OCI-LY3 (cell line): Measurements from ENCODE around the gene TLE5.

Experiments
- H2AFZ ChIP-seq: fragments of 200-600, 300-600 bp; shearing (Covaris generic); 2 replicates; pipeline ENCODE4 v1.6.0; 2014; ENCODE audit warnings: antibody characterized with exemption, low read depth, low read length
- H3K27ac ChIP-seq: fragments of 200-600, 300-600 bp; sonication (generic); 2 replicates; pipeline ENCODE4 v1.5.1; 2014; ENCODE audit warnings: mild to moderate bottlenecking, low read length, moderate library complexity, mixed read lengths
- H3K27me3 ChIP-seq: fragments of 200-600, 300-600 bp; sonication (generic); 2 replicates; pipeline ENCODE4 v1.6.1; 2014; ENCODE audit warnings: low read depth, low read length, mixed read lengths
- H3K36me3 ChIP-seq: fragments of 200-600, 300-600 bp; sonication (generic); replicated peaks from 2 replicates; pipeline ENCODE3; 2014; ENCODE audit warnings: low read depth, low read length, mixed read lengths
- H3K4me1 ChIP-seq: fragments of 300-600, 200-600 bp; sonication (generic); 2 replicates; pipeline ENCODE4 v1.6.1; 2014; ENCODE audit warnings: low read length, mixed read lengths
- H3K4me2 ChIP-seq: fragments of 200-600, 300-600 bp; sonication (generic); 2 replicates; pipeline ENCODE4 v1.6.1; 2014; ENCODE audit warnings: low read length, mixed read lengths
- H3K4me3 ChIP-seq: fragments of 300-600, 200-600 bp; sonication (generic); 2 replicates; pipeline ENCODE4 v1.5.1; 2014; ENCODE audit warnings: antibody characterized with exemption, mild to moderate bottlenecking, low read length, moderate library complexity
- H3K79me2 ChIP-seq: fragments of 300-600, 200-600 bp; shearing (Covaris generic); 2 replicates; pipeline ENCODE4 v1.6.1; 2014; ENCODE audit warnings: mild to moderate bottlenecking, low read length, mixed read lengths
- H3K9ac ChIP-seq: fragments of 300-600, 200-600 bp; shearing (Covaris generic); 2 replicates; pipeline ENCODE4 v1.6.0; 2014; ENCODE audit warnings: mild to moderate bottlenecking, low read length, moderate library complexity
- H3K9me3 ChIP-seq: fragments of 200-600, 300-600 bp; shearing (Covaris generic); 2 replicates; pipeline ENCODE4 v1.6.1; 2014; ENCODE audit warnings: low read length, mixed read lengths; ENCODE audit not compliant: insufficient read depth
- H4K20me1 ChIP-seq: fragments of 200-600, 300-600 bp; sonication (generic); 2 replicates; pipeline ENCODE4 v1.6.1; 2016; ENCODE audit warnings: low read length, mixed read lengths; ENCODE audit not compliant: insufficient read depth
- EZH2phosphoT487 ChIP-seq: fragments of 200-600 bp; shearing (Covaris generic); IDR thresholded peaks from 2 replicates; pipeline ENCODE4 v1.6.1; 2018; ENCODE audit warnings: antibody characterized with exemption, mixed run types, low read depth
- TF ChIP-seq, protein P1 (sequence below): fragments of 200-600, 300-600 bp; sonication (generic); IDR thresholded peaks from 2 replicates; pipeline ENCODE4 v1.5.1; 2014; ENCODE audit warnings: antibody characterized with exemption, low read length, low read depth

The TLE5 gene, protein sequence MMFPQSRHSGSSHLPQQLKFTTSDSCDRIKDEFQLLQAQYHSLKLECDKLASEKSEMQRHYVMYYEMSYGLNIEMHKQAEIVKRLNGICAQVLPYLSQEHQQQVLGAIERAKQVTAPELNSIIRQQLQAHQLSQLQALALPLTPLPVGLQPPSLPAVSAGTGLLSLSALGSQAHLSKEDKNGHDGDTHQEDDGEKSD

DNA sequence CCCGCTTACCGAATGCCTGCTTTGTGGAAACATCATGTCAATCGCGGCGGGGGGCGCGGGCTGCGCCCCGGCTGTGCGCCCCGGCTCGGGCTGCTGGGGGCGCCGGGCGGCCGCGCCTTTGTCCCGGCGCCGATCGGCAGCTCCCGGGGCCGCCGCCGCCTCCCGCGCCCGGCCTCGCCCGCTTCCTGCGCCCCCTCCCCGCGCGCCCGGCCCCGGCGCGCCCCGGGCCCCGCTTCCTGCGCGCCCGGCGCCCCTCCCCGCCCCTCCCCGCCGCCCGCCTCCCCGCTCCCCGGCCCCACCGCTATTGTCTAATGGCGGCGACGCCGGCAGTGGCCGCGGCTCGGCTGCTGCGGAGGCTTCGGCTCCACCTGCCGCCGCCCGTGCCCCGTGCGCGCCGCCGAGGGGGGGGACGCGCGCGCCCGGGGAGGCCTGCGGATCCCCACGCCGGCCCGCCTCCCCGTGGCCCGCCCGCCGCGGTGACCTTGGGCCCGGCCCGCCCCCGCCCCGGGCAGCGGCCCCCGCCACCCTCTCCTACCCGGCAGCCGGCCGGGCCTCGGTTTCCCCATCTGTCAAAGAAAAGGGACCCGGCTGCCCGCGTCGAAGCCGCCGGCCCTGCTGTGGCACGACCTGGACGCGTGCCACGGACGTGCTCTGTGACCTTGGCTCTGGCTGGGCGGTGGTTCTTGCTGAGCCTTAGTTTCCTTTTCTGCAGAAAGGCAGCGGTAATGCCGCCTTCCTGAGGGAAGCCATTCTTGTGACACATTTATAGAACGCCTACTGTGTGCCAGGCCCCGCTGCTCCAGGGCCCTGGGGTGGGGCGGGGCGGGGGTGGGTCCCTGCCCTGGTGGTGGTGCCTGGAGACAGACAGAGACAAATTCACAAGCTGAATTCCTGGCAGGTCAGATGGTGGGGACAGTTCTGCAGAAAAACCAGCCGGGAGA lies at the start of gene TLE5:
TSS of gene TLE5 (minus strand) at position 331 of the 941 bp plus-strand sequence. CDS start at position 36, 295 bp downstream.
- Histone ChIP-seq H3K27ac (peak within 1 kb of the TSS; percentile 79), H3K4me1 (peaks cover 22% of the 10 kb centered on the region), H4K20me1 (peaks cover 7% of the 10 kb centered on the region; the same call in 1 of the 2 replicates), H3K27me3 (no peaks in the 10 kb centered on the region), H3K4me2 (peak within 1 kb of the TSS; percentile 96), H2AFZ (peak within 1 kb of the TSS; percentile 89; the same call in 1 of the 2 replicates), H3K9ac (peak within 1 kb of the TSS; percentile 88), H3K36me3 (peaks cover 24% of the 10 kb centered on the region), H3K4me3 (peak within 1 kb of the TSS; percentile 94), H3K79me2 (peaks cover 33% of the 10 kb centered on the region; the same call in 1 of the 2 replicates), H3K9me3 (no peaks in the 10 kb centered on the region)
- TF ChIP-seq EZH2phosphoT487: no peak
- TF ChIP-seq, protein P1, sequence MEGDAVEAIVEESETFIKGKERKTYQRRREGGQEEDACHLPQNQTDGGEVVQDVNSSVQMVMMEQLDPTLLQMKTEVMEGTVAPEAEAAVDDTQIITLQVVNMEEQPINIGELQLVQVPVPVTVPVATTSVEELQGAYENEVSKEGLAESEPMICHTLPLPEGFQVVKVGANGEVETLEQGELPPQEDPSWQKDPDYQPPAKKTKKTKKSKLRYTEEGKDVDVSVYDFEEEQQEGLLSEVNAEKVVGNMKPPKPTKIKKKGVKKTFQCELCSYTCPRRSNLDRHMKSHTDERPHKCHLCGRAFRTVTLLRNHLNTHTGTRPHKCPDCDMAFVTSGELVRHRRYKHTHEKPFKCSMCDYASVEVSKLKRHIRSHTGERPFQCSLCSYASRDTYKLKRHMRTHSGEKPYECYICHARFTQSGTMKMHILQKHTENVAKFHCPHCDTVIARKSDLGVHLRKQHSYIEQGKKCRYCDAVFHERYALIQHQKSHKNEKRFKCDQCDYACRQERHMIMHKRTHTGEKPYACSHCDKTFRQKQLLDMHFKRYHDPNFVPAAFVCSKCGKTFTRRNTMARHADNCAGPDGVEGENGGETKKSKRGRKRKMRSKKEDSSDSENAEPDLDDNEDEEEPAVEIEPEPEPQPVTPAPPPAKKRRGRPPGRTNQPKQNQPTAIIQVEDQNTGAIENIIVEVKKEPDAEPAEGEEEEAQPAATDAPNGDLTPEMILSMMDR: no peak

DNA sequence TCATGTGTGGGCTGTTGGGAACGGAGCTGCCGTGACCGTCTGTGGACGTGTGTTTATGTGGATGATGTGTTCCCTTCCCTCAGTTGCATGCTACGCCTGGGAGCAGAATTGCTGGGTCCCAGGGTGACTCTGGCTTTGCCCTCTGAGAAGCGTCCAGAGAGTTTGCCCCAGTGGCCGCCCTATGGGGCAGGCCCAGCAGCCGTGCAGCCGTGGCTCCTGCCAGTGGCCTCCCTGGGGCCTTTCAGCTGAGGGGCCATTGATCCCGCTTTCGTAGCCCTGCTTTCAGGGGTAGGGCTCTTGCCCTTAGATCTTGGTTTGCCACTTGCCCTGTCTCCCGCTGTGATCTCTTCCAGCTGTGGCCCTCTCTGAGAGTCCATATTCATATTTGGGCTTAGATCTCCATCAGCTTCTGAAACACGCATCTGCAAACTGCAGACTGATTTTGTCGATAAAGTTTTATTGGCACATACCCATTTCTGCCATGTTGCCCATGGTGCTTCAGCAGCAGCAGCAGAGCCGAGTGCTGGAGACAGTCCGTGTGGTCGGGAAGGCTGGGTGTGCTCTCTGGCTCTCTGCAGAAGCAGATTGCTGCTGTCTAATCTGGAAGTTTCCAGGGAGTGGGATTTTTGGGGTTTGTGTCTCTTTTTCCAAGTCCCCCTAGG lies 49.4 kb upstream of the TLE5 start:
- H3K9ac ChIP-seq: no peak overlapping the region
- no peak for TF ChIP-seq EZH2phosphoT487
- TF ChIP-seq, protein P1: no peak
- H4K20me1 ChIP-seq: no peaks in the 10 kb centered on the region
- no peaks in the 10 kb centered on the region for H3K79me2 ChIP-seq
- H3K27ac ChIP-seq: no peak overlapping the region
- no peaks in the 10 kb centered on the region for H3K36me3 ChIP-seq
- H3K9me3 ChIP-seq: no peaks in the 10 kb centered on the region
- no peak overlapping the region for H3K4me2 ChIP-seq
- no peak overlapping the region for H3K4me3 ChIP-seq
- no peaks in the 10 kb centered on the region for H3K27me3 ChIP-seq
- H2AFZ ChIP-seq: no peak overlapping the region
- H3K4me1 ChIP-seq: peaks cover 9% of the 10 kb centered on the region

DNA sequence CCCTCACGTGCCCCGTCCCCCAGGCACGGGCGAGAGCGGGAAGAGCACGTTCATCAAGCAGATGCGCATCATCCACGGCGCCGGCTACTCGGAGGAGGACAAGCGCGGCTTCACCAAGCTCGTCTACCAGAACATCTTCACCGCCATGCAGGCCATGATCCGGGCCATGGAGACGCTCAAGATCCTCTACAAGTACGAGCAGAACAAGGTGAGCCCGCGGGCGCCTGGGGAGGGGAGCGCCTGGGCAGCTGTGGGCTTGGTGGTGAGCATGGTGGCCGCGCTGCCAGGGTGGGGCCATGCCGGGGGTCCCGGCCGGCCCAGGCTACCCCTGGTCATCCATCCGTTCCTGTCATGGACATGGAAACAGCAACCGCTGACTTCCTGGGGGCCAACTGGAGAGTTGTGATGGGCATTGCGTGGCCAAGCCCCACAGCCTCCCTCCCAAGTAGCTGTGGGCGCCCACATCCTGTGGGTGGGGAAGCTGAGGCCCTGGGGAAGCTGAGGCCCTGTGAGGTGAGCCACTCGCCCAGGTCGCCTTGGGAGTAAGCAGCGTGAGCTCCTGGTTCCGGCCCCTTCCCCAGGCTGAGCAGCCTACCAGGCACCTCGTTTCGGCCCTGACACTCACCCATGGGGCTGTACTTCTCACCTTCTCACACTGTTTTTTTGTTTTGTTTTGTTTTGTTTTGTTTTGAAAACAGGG lies 48.0 kb upstream of the TLE5 start:
- TF ChIP-seq, protein P1: no peak
- TF ChIP-seq EZH2phosphoT487: no peak
- Histone ChIP-seq H3K27me3 (no peaks in the 10 kb centered on the region), H4K20me1 (no peaks in the 10 kb centered on the region), H3K4me1 (peaks cover 9% of the 10 kb centered on the region), H3K9ac (no peak overlapping the region), H3K27ac (no peak overlapping the region), H3K36me3 (no peaks in the 10 kb centered on the region), H3K4me2 (no peak overlapping the region), H3K9me3 (no peaks in the 10 kb centered on the region), H2AFZ (no peak overlapping the region), H3K4me3 (no peak overlapping the region), H3K79me2 (no peaks in the 10 kb centered on the region)
